ENCODE data around the gene ADAMTS17.

The ADAMTS17 gene

DNA sequence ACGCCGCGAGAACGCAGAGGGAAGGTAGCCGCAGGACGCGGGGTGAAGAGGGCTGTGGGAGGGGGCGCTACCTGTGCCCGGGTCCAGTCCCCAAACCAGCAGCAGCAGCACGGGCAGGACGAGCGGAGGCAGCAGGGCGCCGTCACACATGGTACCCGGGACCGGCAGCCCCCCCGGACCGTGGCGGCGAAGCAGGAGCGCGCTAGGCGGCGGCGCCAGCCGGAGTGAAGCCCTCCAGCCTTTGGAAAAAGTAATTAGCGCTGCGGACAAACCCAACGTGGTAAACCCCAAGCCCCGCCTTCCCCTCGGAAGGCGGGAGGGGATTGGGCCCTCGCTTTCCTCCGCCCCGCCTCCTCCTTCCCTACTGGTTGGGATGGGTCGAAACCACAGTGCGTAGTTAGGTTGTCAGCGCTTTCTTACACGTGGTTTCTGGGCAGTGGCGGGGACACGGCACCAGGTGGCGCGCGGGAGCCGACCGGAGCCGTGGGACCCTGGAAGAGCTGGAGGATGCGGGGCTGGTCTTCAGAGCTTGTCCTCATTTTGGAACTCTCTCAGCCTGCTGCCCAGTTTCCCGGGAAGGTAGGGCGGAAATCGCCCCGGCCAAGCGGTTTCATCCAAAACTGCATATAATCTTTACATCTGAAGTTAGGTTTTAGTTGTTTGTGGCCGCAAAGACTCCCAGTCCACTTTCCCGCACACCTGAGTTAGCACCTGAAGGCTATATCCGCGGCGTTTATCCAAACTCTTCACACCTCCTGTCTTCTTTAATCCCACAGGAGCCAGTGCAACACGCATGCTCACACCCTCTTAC is at the start of gene ADAMTS17:
TSS of gene ADAMTS17 (minus strand) at position 226 of the 811 bp plus-strand sequence. CDS start at position 150, 76 bp downstream.
- peak; percentile 97 for DNase-seq (ENCODE audit: low spot score)

GRCh38 chr15:100385300-100386050 is 43.7 kb upstream of the ADAMTS17 start:
- DNase-seq (ENCODE audit: low spot score) = no peak

DNA sequence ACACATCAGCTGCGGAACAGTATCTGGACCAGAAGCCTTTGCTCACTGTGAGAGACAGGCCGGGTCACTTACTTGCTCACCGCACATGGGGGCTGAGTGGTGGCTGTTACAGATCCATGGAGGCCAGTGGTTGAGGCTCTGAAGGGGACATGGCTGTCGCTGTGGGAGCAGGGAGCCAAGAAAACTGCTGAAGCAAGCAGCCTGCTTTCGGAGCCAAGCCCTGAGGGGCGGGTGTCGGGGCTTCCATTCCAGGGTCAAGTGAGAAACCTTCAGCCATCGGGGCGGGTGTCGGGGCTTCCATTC is 42.3 kb upstream of the ADAMTS17 start:
- no peak for DNase-seq (ENCODE audit: low spot score)

DNA sequence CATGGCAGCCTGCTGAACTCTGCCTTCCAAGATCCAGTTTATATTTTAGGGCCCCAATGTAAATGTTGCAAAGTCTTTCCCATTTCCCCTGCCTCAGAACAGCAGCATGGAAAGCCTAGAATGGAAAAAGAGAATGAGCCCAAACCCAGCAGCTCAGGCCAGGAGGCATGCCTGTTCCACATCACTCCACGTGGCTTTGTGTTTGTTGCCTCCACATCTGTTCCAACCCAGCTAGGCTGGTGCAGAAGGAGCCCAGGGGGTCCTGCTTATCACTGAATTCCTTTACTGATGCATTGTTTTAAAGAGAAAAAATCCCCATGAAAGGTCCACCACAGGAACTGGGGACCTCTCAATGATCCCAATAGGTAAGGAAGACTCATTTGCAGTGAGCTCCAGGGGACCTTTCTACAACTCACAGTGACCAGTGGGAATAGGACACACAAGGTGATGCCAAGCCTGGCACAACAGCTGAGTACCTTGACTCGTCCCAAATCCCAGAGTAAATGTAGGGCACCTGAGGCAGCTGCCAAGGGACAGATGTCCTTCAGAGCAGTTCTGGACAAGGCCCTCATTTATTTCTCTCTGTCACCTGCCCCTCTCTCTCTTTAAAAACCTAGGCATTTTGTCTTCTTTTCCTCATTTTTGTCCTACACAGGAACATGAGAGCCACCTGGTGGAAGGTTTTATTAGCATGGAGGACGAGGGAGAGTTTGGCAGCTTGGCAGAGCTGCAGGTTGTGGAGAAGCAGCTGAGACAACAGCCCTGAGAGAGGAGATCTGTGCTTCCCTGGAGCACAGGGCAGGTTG is 41.7 kb upstream of the ADAMTS17 start:
- DNase-seq (ENCODE audit: low spot score) = no peak

GRCh38 chr15:100373942-100374341 is 32.2 kb upstream of the ADAMTS17 start:
- no peak for DNase-seq (ENCODE audit: low spot score)

GRCh38 chr15:100373120-100373896 is 31.5 kb upstream of the ADAMTS17 start:
- DNase-seq (ENCODE audit: low spot score) = no peak

DNA sequence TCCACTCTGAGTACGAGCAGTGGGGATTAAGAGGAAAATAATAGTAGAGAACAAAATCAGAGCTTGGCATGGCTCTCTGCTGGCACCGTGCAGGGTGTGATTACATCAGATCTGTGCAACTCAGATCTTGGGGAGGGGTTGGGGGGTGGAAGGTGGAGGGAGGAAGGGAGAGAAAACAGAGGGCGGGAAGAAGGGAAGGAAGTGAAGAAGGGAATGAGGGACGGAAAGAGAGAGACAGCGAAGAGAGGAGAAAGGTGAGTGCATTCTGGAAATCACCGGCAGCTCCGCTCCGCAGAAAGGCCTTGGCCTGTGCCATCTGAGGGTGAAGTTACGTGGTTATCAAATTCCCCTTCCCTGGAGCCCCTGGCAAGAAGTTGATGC is 31.0 kb upstream of the ADAMTS17 start:
- DNase-seq (ENCODE audit: low spot score) = no peak

- DNase-seq (ENCODE audit: low spot score) = no peak
Observed at GRCh38 chr15:100355342-100355741, 13.6 kb upstream of the ADAMTS17 start.

- no peak for DNase-seq (ENCODE audit: low spot score)
Observed at GRCh38 chr15:100353449-100353848, 11.7 kb upstream of the ADAMTS17 start.

DNA sequence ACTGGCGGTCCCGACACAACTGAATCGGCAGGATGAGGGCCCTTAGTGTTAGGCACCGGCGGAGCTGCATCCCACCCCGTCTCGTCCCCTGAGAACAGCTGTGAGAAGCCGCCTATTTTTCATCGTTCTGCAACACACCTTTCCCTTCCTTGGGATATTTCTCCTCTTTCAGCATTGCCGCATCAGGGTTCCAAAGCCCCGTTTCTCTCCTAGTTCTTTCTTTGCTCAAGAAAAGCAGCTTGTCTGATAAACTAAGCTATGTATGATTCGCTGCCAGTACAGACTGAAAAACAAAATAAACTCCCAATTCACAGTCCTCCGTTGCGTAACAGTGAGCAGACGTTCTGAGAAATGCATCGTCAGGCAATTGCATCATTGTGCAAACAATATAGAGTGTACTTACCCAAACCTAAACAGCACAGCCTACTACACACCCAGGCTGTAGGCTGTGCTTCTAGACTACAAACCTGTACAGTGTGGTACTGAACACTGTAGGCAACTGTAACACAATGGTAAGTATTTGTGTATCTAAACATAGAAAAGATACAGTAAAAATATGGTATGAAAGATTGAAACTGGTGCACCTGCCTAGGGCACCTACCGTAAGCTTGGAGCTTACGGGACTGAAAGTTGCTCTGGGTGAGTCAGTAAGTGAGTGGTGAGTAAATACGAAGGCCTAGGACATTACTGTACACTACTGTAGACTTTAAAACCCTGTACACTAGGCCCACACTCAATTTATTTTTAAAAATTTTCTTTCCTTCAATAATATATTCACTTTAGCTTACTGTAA is 8.9 kb upstream of the ADAMTS17 start:
- no peak for DNase-seq (ENCODE audit: low spot score)

DNA sequence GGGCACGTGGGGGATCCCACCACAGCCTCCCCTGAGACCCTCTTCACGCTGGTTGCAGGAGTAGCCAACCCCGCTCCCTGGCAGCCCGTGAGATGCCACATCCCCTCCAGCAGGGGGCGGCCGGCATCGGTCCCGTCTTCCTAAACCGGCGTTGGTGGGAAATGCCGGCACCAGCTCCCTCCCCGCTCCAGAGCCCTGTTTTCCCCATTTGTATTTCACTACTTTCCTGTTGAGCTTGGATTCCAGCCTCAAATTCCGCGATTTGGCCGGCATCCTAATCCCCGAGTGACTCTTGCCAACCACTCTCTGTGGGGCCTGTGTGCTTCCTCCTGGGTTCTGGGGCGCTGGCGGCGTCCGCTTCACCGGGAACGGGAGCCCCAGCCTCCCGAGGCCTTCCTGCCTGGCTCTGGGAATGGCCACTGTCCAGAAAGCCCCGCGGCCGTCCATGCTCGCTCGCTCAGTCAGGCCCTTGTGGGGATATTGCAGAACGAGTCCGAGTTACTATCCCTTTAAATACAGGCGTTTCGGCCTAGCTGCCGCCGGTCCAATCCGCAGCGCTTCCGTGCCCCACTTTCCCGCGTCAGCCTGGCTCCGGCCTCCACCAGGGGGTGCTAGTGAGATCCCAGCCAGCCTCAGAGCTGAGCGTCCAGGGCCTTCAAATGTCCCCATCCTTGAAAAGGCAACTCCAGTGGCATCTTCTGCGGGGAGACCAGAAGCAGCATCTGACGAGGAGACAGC is 8.1 kb upstream of the ADAMTS17 start:
- DNase-seq (ENCODE audit: low spot score) = peak; percentile 98

DNA sequence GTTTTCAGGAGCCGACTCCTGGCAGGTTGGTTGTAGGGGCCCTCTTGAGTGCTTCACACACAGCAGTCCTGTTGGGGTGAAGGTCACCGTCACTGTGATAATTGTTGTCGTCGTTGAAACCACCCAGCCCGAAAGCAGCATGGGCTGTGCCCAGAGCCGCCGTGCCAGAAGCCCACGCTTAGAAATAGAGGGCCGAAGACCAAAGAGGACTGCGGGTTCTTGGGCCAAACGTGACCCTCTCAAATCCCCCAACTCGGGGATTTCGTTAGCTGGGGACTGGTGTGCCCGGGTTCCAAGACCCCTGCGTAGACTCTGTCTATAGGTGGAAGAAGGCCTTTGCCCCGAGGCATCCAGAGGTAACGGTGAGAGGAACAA is 7.5 kb upstream of the ADAMTS17 start:
- DNase-seq (ENCODE audit: low spot score) = no peak

- no peak for DNase-seq (ENCODE audit: low spot score)
Observed at GRCh38 chr15:100348578-100348977, 6.8 kb upstream of the ADAMTS17 start.

- no peak for DNase-seq (ENCODE audit: low spot score)
Observed at GRCh38 chr15:100346866-100347512, 5.2 kb upstream of the ADAMTS17 start.

DNA sequence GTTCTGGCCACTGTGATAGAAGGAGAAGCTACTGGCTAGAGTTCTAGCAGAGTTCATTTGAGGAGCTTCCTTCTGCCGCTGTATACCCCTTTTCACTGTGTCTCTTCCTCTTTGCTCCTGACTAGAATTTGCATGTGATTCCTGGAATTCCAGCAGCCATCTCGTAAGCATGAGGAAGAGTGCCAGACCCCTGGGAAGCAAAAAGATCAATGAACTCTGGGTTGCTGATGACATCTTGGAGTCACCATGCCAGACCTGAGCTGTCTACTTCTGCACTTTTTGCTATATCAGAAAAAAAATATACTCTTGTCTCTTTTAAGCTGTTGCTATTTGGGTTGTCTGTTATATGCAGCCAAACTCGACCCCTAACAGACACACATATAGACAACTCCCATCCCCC is 3.7 kb upstream of the ADAMTS17 start:
- no peak for DNase-seq (ENCODE audit: low spot score)

- peak; percentile 28 for DNase-seq (ENCODE audit: low spot score)
Observed at GRCh38 chr15:100343251-100343650, 1.5 kb upstream of the ADAMTS17 start.

GRCh38 chr15:100341239-100341749 is 481 bp downstream of the ADAMTS17 start:
- peak; percentile 66 for DNase-seq (ENCODE audit: low spot score)

GRCh38 chr15:100340721-100341238 is 995 bp downstream of the ADAMTS17 start:
- peak; percentile 63 for DNase-seq (ENCODE audit: low spot score)

GRCh38 chr15:100339999-100340398 is 1.8 kb downstream of the ADAMTS17 start:
- DNase-seq (ENCODE audit: low spot score) = peak; percentile 56
